HCT116 (cell line): ENCODE measurements around the gene IFNL3. TPM values are rescaled to one million over a fixed set of nuclear protein-coding genes. Genes with fewer than 3 reads are reported as not detected.

ENCODE experiments used
- ATAC-seq: fragments of 200-7000 bp; cut with Tn5 transposase; 2 replicates; pipeline ENCODE4 v1.9.1; 2020; ENCODE audit warnings: mild to moderate bottlenecking, moderate library complexity
- BruUV-seq: library from RNA; stranded (reverse); fragments of 400-500 nt; replicated peaks from 2 replicates; lab custom pipeline; 2021; lab: Mats Ljungman, UMichigan
- CTCF ChIA-PET: fragments of 300-600 bp; sonication (Branson Sonifier 250); formaldehyde crosslinking; loops from one replicate; lab custom pipeline; 2021; ENCODE audit warnings: antibody characterized with exemption; lab: Charles Lee
- POLR2A ChIA-PET: fragments of 300-600, 350-600 bp; sonication (Branson Sonifier 250); formaldehyde crosslinking; loops from one replicate; lab custom pipeline; 2021; ENCODE audit warnings: antibody characterized with exemption; lab: Charles Lee
- RAD21 ChIA-PET, 2 experiments: fragments of 300-600 bp; sonication (Branson Sonifier 250); formaldehyde crosslinking; loops; one replicate each; lab custom pipeline; 2023; ENCODE audit warnings: low total read pairs in 2 of 2; ENCODE audit not compliant: uncharacterized antibody in 2 of 2, unreplicated experiment in 2 of 2, low non-redundant PET in 1 of 2; lab: Charles Lee
- DNase-seq: peaks from one replicate; pipeline ENCODE4 v3.0.0-alpha.2; 2010; ENCODE audit warnings: low read depth, low spot score
- H2AFZ ChIP-seq: fragments of 200-600 bp; shearing (Covaris generic), sonication (generic); 2 replicates; pipeline ENCODE4 v1.6.1; 2017; ENCODE audit warnings: low read depth, mixed run types, mixed read lengths, antibody characterized with exemption, low read length; ENCODE audit not compliant: poor library complexity, severe bottlenecking
- H3K27ac ChIP-seq: 2 replicates; pipeline ENCODE4 v1.5.1; 2012; ENCODE audit warnings: low read depth, low read length
- H3K27me3 ChIP-seq: fragments of 200-600 bp; sonication (generic); 2 replicates; pipeline ENCODE4 v1.6.1; 2016; ENCODE audit warnings: mixed run types, low read length, mixed read lengths; ENCODE audit not compliant: insufficient read depth
- H3K36me3 ChIP-seq, 2 experiments: fragments of 200-500 bp in 1 of 2; fragments of 200-600 bp in 1 of 2; sonication (Bioruptor generic) in 1 of 2; sonication (generic) in 1 of 2; 2 replicates each; pipeline versions ENCODE4 v1.5.1 to v1.6.1; 2014 to 2016; ENCODE audit warnings: low read length in 2 of 2, inconsistent platforms in 1 of 2, mixed read lengths in 1 of 2, mixed run types in 1 of 2; ENCODE audit not compliant: insufficient read depth in 2 of 2, control insufficient read depth in 1 of 2
- H3K4me1 ChIP-seq, 2 experiments: fragments of 200-600 bp in 1 of 2; sonication (generic) in 1 of 2; 2 replicates each; pipeline versions ENCODE4 v1.5.1 to v1.6.1; 2012 to 2017; ENCODE audit warnings: low read length in 2 of 2, inconsistent platforms in 1 of 2, mild to moderate bottlenecking in 1 of 2, mixed read lengths in 1 of 2, mixed run types in 1 of 2, moderate library complexity in 1 of 2; ENCODE audit not compliant: insufficient read depth in 2 of 2, control insufficient read depth in 1 of 2
- H3K4me2 ChIP-seq: fragments of 200-600 bp; sonication (generic); 2 replicates; pipeline ENCODE4 v1.6.1; 2017; ENCODE audit warnings: mixed run types, low read length, mixed read lengths
- H3K4me3 ChIP-seq, 2 experiments: fragments of 200-600 bp in 1 of 2; sonication (generic) in 1 of 2; replicated peaks in 1 of 2; 2 replicates each; pipeline ENCODE4 v1.5.1; 2011 to 2016; ENCODE audit warnings: low read length in 2 of 2, control low read depth in 1 of 2, low read depth in 1 of 2, mild to moderate bottlenecking in 1 of 2, mixed read lengths in 1 of 2, mixed run types in 1 of 2
- H3K79me2 ChIP-seq: fragments of 200-600 bp; sonication (generic); 2 replicates; pipeline ENCODE4 v1.6.1; 2017; ENCODE audit warnings: mild to moderate bottlenecking, mixed run types, low read length, moderate library complexity, mixed read lengths; ENCODE audit not compliant: insufficient read depth
- H3K9ac ChIP-seq: fragments of 200-600 bp; sonication (generic); 2 replicates; pipeline ENCODE4 v1.6.1; 2016; ENCODE audit warnings: low read length, mixed read lengths
- H3K9me2 ChIP-seq: fragments of 200-600 bp; sonication (generic), shearing (Covaris generic); 2 replicates; pipeline ENCODE4 v1.6.1; 2017; ENCODE audit warnings: mixed run types, mild to moderate bottlenecking, moderate library complexity; ENCODE audit not compliant: insufficient read depth
- H3K9me3 ChIP-seq, 2 experiments: fragments of 200-500 bp in 1 of 2; fragments of 200-600 bp in 1 of 2; sonication (Bioruptor generic) in 1 of 2; sonication (generic) in 1 of 2; 2 replicates each; pipeline ENCODE4 v1.6.1; 2014 to 2017; ENCODE audit warnings: low read length in 2 of 2, mixed read lengths in 2 of 2, inconsistent platforms in 1 of 2, low read depth in 1 of 2, mild to moderate bottlenecking in 1 of 2, mixed run types in 1 of 2, moderate library complexity in 1 of 2; ENCODE audit not compliant: control insufficient read depth in 1 of 2, insufficient read depth in 1 of 2
- H4K20me1 ChIP-seq: fragments of 200-600 bp; sonication (generic), shearing (Covaris generic); 2 replicates; pipeline ENCODE4 v1.6.1; 2017; ENCODE audit warnings: mixed run types, mild to moderate bottlenecking, moderate library complexity; ENCODE audit not compliant: insufficient read depth
- ATF3 ChIP-seq: IDR thresholded peaks from 2 replicates; pipeline ENCODE4 v1.6.1; 2012
- EGR1 ChIP-seq: IDR thresholded peaks from 2 replicates; pipeline ENCODE4 v1.6.1; 2012; ENCODE audit warnings: low read depth
- ELF1 ChIP-seq: IDR thresholded peaks from 2 replicates; pipeline ENCODE4 v1.6.1; 2012; ENCODE audit warnings: low read depth, borderline replicate concordance
- EZH2phosphoT487 ChIP-seq: fragments of 200-600 bp; IDR thresholded peaks from 2 replicates; pipeline ENCODE4 v1.6.1; 2018; ENCODE audit warnings: antibody characterized with exemption, borderline replicate concordance
- MAX ChIP-seq: IDR thresholded peaks from 2 replicates; pipeline ENCODE4 v1.6.1; 2012
- POLR2A ChIP-seq: IDR thresholded peaks from 2 replicates; pipeline ENCODE4 v1.7.0; 2011; ENCODE audit warnings: borderline replicate concordance; ENCODE audit not compliant: insufficient read depth, insufficient read length; ENCODE audit errors: extremely low read depth
- POLR2AphosphoS5 ChIP-seq: IDR thresholded peaks from 2 replicates; pipeline ENCODE4 v1.6.1; 2011; ENCODE audit warnings: mild to moderate bottlenecking, low read depth, low read length, moderate library complexity
- RAD21 ChIP-seq: IDR thresholded peaks from 2 replicates; pipeline ENCODE4 v1.6.1; 2012; ENCODE audit warnings: low read depth, mild to moderate bottlenecking
- REST ChIP-seq: IDR thresholded peaks from 2 replicates; pipeline ENCODE4 v1.6.1; 2012; ENCODE audit warnings: low read depth
- SRF ChIP-seq: IDR thresholded peaks from 2 replicates; pipeline ENCODE4 v1.6.1; 2012; ENCODE audit warnings: low read depth
- TCF7L2 ChIP-seq: IDR thresholded peaks from 2 replicates; pipeline ENCODE4 v1.7.0; 2011; ENCODE audit warnings: borderline replicate concordance, inconsistent platforms; ENCODE audit not compliant: insufficient read depth, insufficient read length; ENCODE audit errors: extremely low read depth
- YY1 ChIP-seq: IDR thresholded peaks from 2 replicates; pipeline ENCODE4 v1.6.1; 2011; ENCODE audit warnings: low read length, low read depth, moderate library complexity, mild to moderate bottlenecking; ENCODE audit not compliant: insufficient replicate concordance; ENCODE audit errors: extremely low read depth
- ZBTB33 ChIP-seq: IDR thresholded peaks from 2 replicates; pipeline ENCODE4 v1.6.1; 2011; ENCODE audit warnings: mild to moderate bottlenecking, low read length, moderate library complexity; ENCODE audit not compliant: insufficient replicate concordance; ENCODE audit errors: extremely low read depth
- ZFX ChIP-seq: fragments of 450-650 bp; IDR thresholded peaks from 2 replicates; pipeline ENCODE4 v1.6.1; 2017
- ZNF274 ChIP-seq: fragments of 200-500 bp; sonication (Bioruptor generic); IDR thresholded peaks from 2 replicates; pipeline ENCODE4 v1.6.1; 2014; ENCODE audit warnings: mild to moderate bottlenecking, low read depth, low read length, inconsistent platforms
- intact Hi-C: fragments of 100-400 bp; cut with micrococcal nuclease; formaldehyde crosslinking; loops from 2 replicates; pipeline ENCODE4 v1.10.0; 2022
- total RNA-seq: library from RNA; stranded (reverse); gene quantifications from one replicate; pipeline ENCODE4 v1.2.1, GENCODE V29; 2021; ENCODE audit not compliant: unreplicated experiment

The IFNL3 gene
- total RNA-seq, 1 experiment from 2014 or later = not detected

GRCh38 chr19:39207293-39207836 lies 37.4 kb downstream of the IFNL3 start:
- Histone ChIP-seq H4K20me1 (no peaks in the 10 kb centered on the region), H3K79me2 (no peaks in the 10 kb centered on the region), H2AFZ (no peak overlapping the region), H3K9me2 (no peaks in the 10 kb centered on the region), H3K4me3 (no peak overlapping the region), H3K4me2 (no peak overlapping the region), H3K4me1 (peaks cover 9 to 10% of the 10 kb centered on the region in 2 experiments; a peak in 3 of 4 replicates), H3K9me3 (no peaks in the 10 kb centered on the region), H3K27me3 (no peaks in the 10 kb centered on the region), H3K36me3 (no peaks in the 10 kb centered on the region)
- intact Hi-C loops = no loop called here
- ATAC-seq = no peak
- ChIA-PET RAD21 (no interaction called here), POLR2A (interaction anchor here (0.5 kb wide), 1 partner anchor 586 kb away, joined by 3 read pairs; no protein-coding TSS in a partner anchor), CTCF (no interaction called here)
- no peak for DNase-seq
- TF ChIP-seq SRF = no peak
- no peak for TF ChIP-seq POLR2AphosphoS5
- TF ChIP-seq POLR2A = no peak
- no peak for TF ChIP-seq RAD21
- no peak for TF ChIP-seq TCF7L2
- no peak for TF ChIP-seq YY1
- TF ChIP-seq ZFX = no peak
- TF ChIP-seq EGR1 = no peak
- TF ChIP-seq REST = no peak
- no peak for TF ChIP-seq ELF1
- TF ChIP-seq ZNF274 = no peak
- no peak for TF ChIP-seq EZH2phosphoT487
- no peak for TF ChIP-seq ZBTB33
- TF ChIP-seq ATF3 = no peak
- TF ChIP-seq MAX = no peak
- TF ChIP-seq, all 23 proteins: peak for 0
- no peak overlapping the region for H3K27ac ChIP-seq
- H3K9ac ChIP-seq = no peak overlapping the region
- BruUV-seq = no TSS peak
